Erythroblast (primary cell): ENCODE data around the gene BTNL3.

Experiments used
- GATA1 ChIP-seq: IDR thresholded peaks from 2 replicates; pipeline ENCODE4 v1.6.1; 2011; ENCODE audit warnings: low read depth, mild to moderate bottlenecking, control low read depth, low read length, moderate library complexity
- POLR2A ChIP-seq: IDR thresholded peaks from 2 replicates; pipeline ENCODE4 v1.6.1; 2011; ENCODE audit warnings: mild to moderate bottlenecking, low read length

DNA sequence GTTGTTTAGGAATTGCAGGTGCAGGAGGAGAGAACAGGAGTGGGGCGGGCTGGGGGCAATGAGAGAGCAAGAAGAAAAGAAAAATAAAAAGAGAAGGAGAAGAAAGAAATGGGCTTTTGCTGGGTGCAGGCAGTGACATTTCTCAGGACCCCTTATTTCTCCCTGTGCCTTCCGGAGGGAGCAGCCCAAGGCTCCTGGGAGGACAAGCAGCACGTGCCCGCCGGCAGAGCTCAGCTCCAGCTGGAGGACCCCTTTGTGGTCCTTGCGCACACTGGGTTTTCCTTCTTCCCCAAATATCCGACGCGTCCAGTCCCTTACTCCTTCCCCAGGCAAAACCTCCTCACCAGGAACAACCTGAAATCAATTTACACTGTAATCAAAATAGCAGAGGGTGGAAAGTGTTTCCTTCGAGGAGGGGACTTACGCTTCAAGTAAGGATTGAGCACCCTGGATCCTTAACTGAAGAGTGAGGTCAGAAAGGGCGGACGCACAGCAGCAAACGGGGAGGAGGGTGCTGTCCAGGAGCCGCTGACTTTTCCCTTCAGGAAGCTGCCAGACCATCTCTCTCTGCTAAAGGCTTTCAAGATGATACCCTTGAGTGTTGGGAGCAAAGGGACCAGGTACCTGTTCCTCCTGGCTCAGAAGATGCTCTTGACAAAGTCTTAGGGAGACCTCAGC lies 53.5 kb downstream of the BTNL3 start:
- no peak for TF ChIP-seq POLR2A
- TF ChIP-seq GATA1: no peak
